Epithelial cell of prostate (primary cell): ENCODE measurements around the gene ZNF248.
"Not testable (repeated sequence)": the region's sequence is repeated elsewhere in the genome, so short reads cannot be mapped to it uniquely, and the experiment has no call there.

Source experiments
- DNase-seq: peaks from one replicate; pipeline ENCODE4 v3.0.0-alpha.2; 2011; ENCODE audit warnings: low read depth, low spot score
- H3K27ac ChIP-seq: fragments of 450-650 bp; 2 replicates; pipeline ENCODE4 v1.5.1; 2017; ENCODE audit warnings: mild to moderate bottlenecking

The ZNF248 gene

GRCh38 chr10:37857287-37858211, at the start of gene ZNF248:
Gene ZNF248 (minus strand): TSS chr10:37857610. CDS start chr10:37856310, 1,300 bp downstream.
- H3K27ac ChIP-seq = peak within 1 kb of the TSS; percentile 97
- peak; percentile 81 for DNase-seq

GRCh38 chr10:37906382-37906781, 49.0 kb upstream of the ZNF248 start:
- DNase-seq = no peak
- no peak overlapping the region for H3K27ac ChIP-seq

- no peak for DNase-seq
- no peak overlapping the region for H3K27ac ChIP-seq
Measured at GRCh38 chr10:37896436-37896835, 39.0 kb upstream of the ZNF248 start.

GRCh38 chr10:37895674-37896073, 38.3 kb upstream of the ZNF248 start:
- no peak for DNase-seq
- no peak overlapping the region for H3K27ac ChIP-seq

GRCh38 chr10:37885850-37886249, 28.4 kb upstream of the ZNF248 start:
- no peak for DNase-seq
- H3K27ac ChIP-seq = no peak overlapping the region

GRCh38 chr10:37872955-37873354, 15.5 kb upstream of the ZNF248 start:
- no peak overlapping the region for H3K27ac ChIP-seq
- DNase-seq = no peak

GRCh38 chr10:37872283-37872682, 14.9 kb upstream of the ZNF248 start:
- H3K27ac ChIP-seq = no peak overlapping the region
- DNase-seq = no peak

- H3K27ac ChIP-seq = no peak overlapping the region
- no peak for DNase-seq
Measured at GRCh38 chr10:37871568-37872251, 14.3 kb upstream of the ZNF248 start.

- no peak for DNase-seq
- no peak overlapping the region for H3K27ac ChIP-seq
Measured at GRCh38 chr10:37871143-37871542, 13.7 kb upstream of the ZNF248 start.

- H3K27ac ChIP-seq = no peak overlapping the region
- no peak for DNase-seq
Measured at GRCh38 chr10:37868796-37869195, 11.4 kb upstream of the ZNF248 start.

GRCh38 chr10:37865957-37866803, 8.8 kb upstream of the ZNF248 start:
- H3K27ac ChIP-seq = peak overlapping the region; percentile 25
- DNase-seq = no peak

GRCh38 chr10:37865264-37865663, 7.9 kb upstream of the ZNF248 start:
- DNase-seq = no peak
- H3K27ac ChIP-seq = peak overlapping the region; percentile 25

GRCh38 chr10:37860494-37861190, 3.2 kb upstream of the ZNF248 start:
- peak overlapping the region; percentile 68 for H3K27ac ChIP-seq
- peak; percentile 90 for DNase-seq

- not testable (repeated sequence) for DNase-seq, H3K27ac ChIP-seq
Measured at GRCh38 chr10:37859270-37859669, 1.9 kb upstream of the ZNF248 start.

GRCh38 chr10:37856881-37857286, 526 bp downstream of the ZNF248 start:
- H3K27ac ChIP-seq = peak overlapping the region; percentile 97
- DNase-seq = no peak

GRCh38 chr10:37855636-37856035, 1.8 kb downstream of the ZNF248 start:
- no peak for DNase-seq
- H3K27ac ChIP-seq = no peak overlapping the region

- no peak overlapping the region for H3K27ac ChIP-seq
- no peak for DNase-seq
Measured at GRCh38 chr10:37854626-37855025, 2.8 kb downstream of the ZNF248 start.

- DNase-seq = no peak
Measured at GRCh38 chr10:37844644-37845043, 12.8 kb downstream of the ZNF248 start.

GRCh38 chr10:37839243-37839642, 18.2 kb downstream of the ZNF248 start:
- DNase-seq = no peak
- H3K27ac ChIP-seq = no peak overlapping the region

More at GRCh38 chr10:37844644-37845043, 12.8 kb downstream of the ZNF248 start:
- no peak overlapping the region for H3K27ac ChIP-seq
